GM12874 (cell line): ENCODE results near the gene ACBD4.

Experiments used
- CTCF ChIP-seq: IDR thresholded peaks from 2 replicates; pipeline ENCODE4 v1.5.1; 2011; ENCODE audit warnings: low read depth, mild to moderate bottlenecking, control low read depth, low read length, moderate library complexity; ENCODE audit not compliant: insufficient read depth

ACBD4 gene

GRCh38 chr17:45171338-45172231 is 36.1 kb downstream of the ACBD4 start:
- TF ChIP-seq CTCF: no peak

DNA sequence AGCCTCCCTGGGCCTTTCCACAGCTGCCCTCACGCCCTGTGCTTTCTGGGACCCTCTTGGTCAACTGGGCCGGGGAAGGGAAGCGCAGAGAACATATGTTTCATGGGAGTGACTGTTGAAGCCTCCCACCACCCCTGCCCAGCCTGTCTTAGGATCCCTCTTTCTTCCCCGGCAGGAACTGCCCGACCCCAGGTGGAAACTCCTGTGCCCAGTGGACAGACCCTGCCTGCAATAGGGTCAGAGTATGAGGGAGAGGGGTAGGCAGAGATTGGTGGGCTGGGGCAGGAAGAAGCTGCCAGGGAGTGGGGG is 36.7 kb downstream of the ACBD4 start:
- no peak for TF ChIP-seq CTCF

- no peak for TF ChIP-seq CTCF
Measured at GRCh38 chr17:45172541-45173286, 37.2 kb downstream of the ACBD4 start.

GRCh38 chr17:45175759-45176115 is 40.2 kb downstream of the ACBD4 start:
- no peak for TF ChIP-seq CTCF

DNA sequence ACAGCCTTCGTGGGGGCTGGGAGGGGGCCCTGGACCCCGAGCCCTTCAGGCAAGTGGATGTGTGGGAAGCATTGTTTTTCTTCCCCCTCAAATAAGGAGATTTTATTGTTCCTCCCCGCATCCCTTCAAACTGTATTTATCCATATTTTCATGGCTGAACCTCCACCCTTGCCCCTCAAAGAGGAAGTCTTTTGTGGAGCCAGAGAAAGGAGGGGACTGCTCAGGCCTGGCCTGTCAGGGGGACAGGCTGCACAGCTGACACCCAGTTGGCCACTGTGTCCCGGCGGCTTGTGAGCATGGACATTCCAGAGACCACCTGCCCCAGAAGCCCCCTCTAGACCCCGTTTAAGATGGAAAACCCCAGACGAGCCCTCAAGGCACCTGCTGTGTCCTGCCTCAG is 42.1 kb downstream of the ACBD4 start:
- TF ChIP-seq CTCF: no peak

GRCh38 chr17:45184144-45184543 is 48.7 kb downstream of the ACBD4 start:
- no peak for TF ChIP-seq CTCF

DNA sequence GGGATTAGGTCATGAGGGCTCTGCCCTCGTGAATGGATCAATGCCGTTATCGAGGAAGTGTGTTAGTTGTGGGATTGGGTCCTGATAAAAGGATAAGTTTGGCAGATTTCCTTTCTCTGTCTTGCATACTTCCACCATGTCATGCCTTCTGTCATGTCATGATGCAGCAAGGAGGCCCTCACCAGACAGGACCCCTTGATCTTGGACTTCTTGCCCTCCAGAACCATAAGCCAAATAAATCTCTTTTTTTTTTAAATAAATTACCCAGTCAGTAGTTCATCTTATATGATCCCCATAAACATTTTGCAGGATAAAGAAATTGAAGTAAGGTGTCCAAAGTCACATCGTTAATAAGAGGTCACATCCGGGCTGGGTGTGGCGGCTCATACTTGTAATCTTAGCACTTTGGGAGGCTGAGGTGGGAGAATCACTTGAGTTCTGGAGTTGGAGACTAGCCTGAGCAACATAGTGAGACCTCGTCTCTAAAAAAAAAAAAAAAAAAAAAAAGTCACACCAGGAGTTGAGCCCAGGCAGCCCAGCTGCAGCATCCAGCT is 51.4 kb downstream of the ACBD4 start:
- no peak for TF ChIP-seq CTCF
